GM12878 (cell line): ENCODE measurements around the gene MED13. TPM values are rescaled to one million over a fixed set of nuclear protein-coding genes. Genes with fewer than 3 reads are reported as not detected.

Experiments
- ATAC-seq: fragments of 200-7000 bp; cut with Tn5 transposase; 3 replicates; pipeline ENCODE4 v1.9.1; 2020; ENCODE audit warnings: mild to moderate bottlenecking, moderate library complexity
- BruUV-seq: library from RNA; stranded (reverse); fragments of 400-500 nt; replicated peaks from 2 replicates; lab custom pipeline; 2021; lab: Mats Ljungman, UMichigan
- CTCF ChIA-PET: fragments of 300-600 bp; sonication (Branson Sonifier 250); formaldehyde crosslinking; extraction: SDS; loops from one replicate; lab custom pipeline; 2021; ENCODE audit warnings: inconsistent platforms; lab: Yijun Ruan, JAX
- POLR2A ChIA-PET: fragments of 350-600 bp; formaldehyde crosslinking; extraction: SDS; loops from one replicate; lab custom pipeline; 2021; ENCODE audit warnings: inconsistent platforms; lab: Charles Lee
- RAD21 ChIA-PET: fragments of 300-600 bp; sonication (Branson Sonifier 250); formaldehyde crosslinking; loops from one replicate; lab custom pipeline; 2023; ENCODE audit warnings: antibody characterized with exemption; ENCODE audit not compliant: unreplicated experiment; lab: Charles Lee
- SMC1A ChIA-PET: fragments of 300-600 bp; sonication (Branson Sonifier 250); formaldehyde crosslinking; loops from one replicate; lab custom pipeline; 2023; ENCODE audit not compliant: unreplicated experiment, uncharacterized antibody; lab: Charles Lee
- DNase-seq: peaks from one replicate; pipeline ENCODE4 v3.0.0-alpha.2; 2011; ENCODE audit warnings: low read depth, low spot score
- FAIRE-seq: peaks from 3 replicates; lab custom pipeline; 2011; peaks lifted over from hg19 to GRCh38; lab: Jason Lieb, UNC
- H2AFZ ChIP-seq: 2 replicates; pipeline ENCODE4 v1.6.0; 2011; ENCODE audit warnings: low read depth, low read length, control low read depth; ENCODE audit not compliant: control insufficient read depth
- H3K27ac ChIP-seq: 2 replicates; pipeline ENCODE4 v1.5.1; 2011; ENCODE audit warnings: control low read depth; ENCODE audit not compliant: control insufficient read depth, insufficient read depth
- H3K27me3 ChIP-seq, 2 experiments: replicated peaks in 1 of 2; 2 replicates each; pipeline versions ENCODE4 v1.6.0 to v1.6.1; 2011; ENCODE audit warnings: low read length in 1 of 2; ENCODE audit not compliant: control insufficient read depth in 2 of 2, insufficient read depth in 2 of 2
- H3K36me3 ChIP-seq, 2 experiments: 2 replicates each; pipeline ENCODE4 v1.5.1; 2011; ENCODE audit warnings: low read length in 1 of 2; ENCODE audit not compliant: control insufficient read depth in 2 of 2, insufficient read depth in 2 of 2
- H3K4me1 ChIP-seq: 2 replicates; pipeline ENCODE4 v1.6.1; 2011; ENCODE audit warnings: mild to moderate bottlenecking, low read length, moderate library complexity, mixed read lengths; ENCODE audit not compliant: control insufficient read depth, insufficient read depth
- H3K4me2 ChIP-seq: 2 replicates; pipeline ENCODE4 v1.6.0; 2011; ENCODE audit warnings: control low read depth; ENCODE audit not compliant: control insufficient read depth, insufficient read depth
- H3K4me3 ChIP-seq: fragments of 200-600 bp; sonication (generic); 2 replicates; pipeline ENCODE4 v1.5.1; 2016
- H3K79me2 ChIP-seq: 2 replicates; pipeline ENCODE4 v1.6.0; 2011; ENCODE audit warnings: low read length; ENCODE audit not compliant: control insufficient read depth, insufficient read depth
- H3K9ac ChIP-seq: 2 replicates; pipeline ENCODE4 v1.8.0; 2011; ENCODE audit warnings: low read length, control low read depth, mixed read lengths; ENCODE audit not compliant: control insufficient read depth, insufficient read depth
- H3K9me3 ChIP-seq: replicated peaks from 3 replicates; pipeline ENCODE4 v1.5.1; 2011; ENCODE audit warnings: mild to moderate bottlenecking, low read length; ENCODE audit not compliant: control insufficient read depth, insufficient read depth
- H4K20me1 ChIP-seq: 2 replicates; pipeline ENCODE4 v1.6.0; 2011; ENCODE audit not compliant: control insufficient read depth, insufficient read depth
- MTA2 ChIP-seq: fragments of 450-650 bp; IDR thresholded peaks from 2 replicates; pipeline ENCODE4 v1.6.1; 2016; ENCODE audit warnings: low read depth, mild to moderate bottlenecking, moderate library complexity
- NFXL1 ChIP-seq: fragments of 450-650 bp; IDR thresholded peaks from 2 replicates; pipeline ENCODE4 v1.6.1; 2017; ENCODE audit warnings: antibody characterized with exemption, mild to moderate bottlenecking, borderline replicate concordance
- NRF1 ChIP-seq: conservative IDR thresholded peaks from 2 replicates; pipeline ENCODE4 v1.6.1; 2011; ENCODE audit warnings: mild to moderate bottlenecking, low read depth, low read length, improper control_type of control experiment
- RAD21 ChIP-seq: IDR thresholded peaks from 2 replicates; pipeline ENCODE4 v1.6.1; 2011; ENCODE audit warnings: mild to moderate bottlenecking, low read depth, low read length, moderate library complexity; ENCODE audit not compliant: insufficient read depth
- RCOR1 ChIP-seq: conservative IDR thresholded peaks from 2 replicates; pipeline ENCODE4 v1.6.1; 2012; ENCODE audit warnings: low read depth, low read length, improper control_type of control experiment
- ZNF217 ChIP-seq: fragments of 450-650 bp; IDR thresholded peaks from 2 replicates; pipeline ENCODE4 v1.6.1; 2017; ENCODE audit warnings: antibody characterized with exemption, mild to moderate bottlenecking
- WGBS: methylation state at CpG from one replicate; pipeline ENCODE4 v1.1.6; 2016; ENCODE audit warnings: low lambda C conversion rate; ENCODE audit not compliant: insufficient replicate concordance, insufficient coverage; ENCODE audit errors: missing lambda C conversion rate; 5-methylcytosine and 5-hydroxymethylcytosine counted together
- in situ Hi-C: fragments of 300-500 bp; cut with MboI; formaldehyde crosslinking; loops from 9 replicates; pipeline ENCODE4 v1.14.3; 2018; ENCODE audit warnings: mixed read lengths
- intact Hi-C: fragments of 100-400 bp; cut with micrococcal nuclease; formaldehyde crosslinking; loops from one replicate; pipeline ENCODE4 v1.14.2; 2022; ENCODE audit not compliant: unreplicated experiment
- polyA plus RNA-seq, 11 experiments: library from polyadenylated mRNA; depleted of rRNA in 4 of 11; unstranded in 6 of 11; stranded (reverse) in 5 of 11; fragments of >200 nt; fragmentation: Nextera tagmentation in 4 of 11; fragmentation: Illumina TruSeq in 1 of 11; extraction: Ambion mirVana in 4 of 11; extraction: Trizol in 1 of 11; gene quantifications; 1 replicate in 1 of 11; 2 replicates in 10 of 11; pipeline versions ENCODE4 v1.2.1 to v1.2.3, GENCODE V29; 2011 to 2016; ENCODE audit warnings: inconsistent platforms in 2 of 11, missing spikeins in 2 of 11, low read depth in 1 of 11
- total RNA-seq, 4 experiments: library from RNA; depleted of rRNA in 3 of 4; stranded (reverse); fragments of >200 nt in 3 of 4; fragmentation: Illumina TruSeq in 1 of 4; extraction: Trizol in 1 of 4; gene quantifications; 2 replicates each; pipeline versions ENCODE4 v1.2.1 to v1.2.3, GENCODE V29; 2013 to 2021
- TF ChIP-seq, protein P1 (sequence below): IDR thresholded peaks from 2 replicates; pipeline ENCODE4 v1.6.1; 2012; ENCODE audit warnings: improper control_type of control experiment, low read depth, low read length; ENCODE audit not compliant: insufficient replicate concordance
- TF ChIP-seq, protein P2 (sequence below): fragments of 450-650 bp; IDR thresholded peaks from 2 replicates; pipeline ENCODE4 v1.6.1; 2016; ENCODE audit warnings: mild to moderate bottlenecking, moderate library complexity, borderline replicate concordance

MED13 gene
- total and polyA plus RNA-seq, 10 of the 15 experiments (the other 5 are each of a cell fraction or from before 2014, with no cell fraction given), result 4.6 to 49.7 (median 21.3) TPM

DNA sequence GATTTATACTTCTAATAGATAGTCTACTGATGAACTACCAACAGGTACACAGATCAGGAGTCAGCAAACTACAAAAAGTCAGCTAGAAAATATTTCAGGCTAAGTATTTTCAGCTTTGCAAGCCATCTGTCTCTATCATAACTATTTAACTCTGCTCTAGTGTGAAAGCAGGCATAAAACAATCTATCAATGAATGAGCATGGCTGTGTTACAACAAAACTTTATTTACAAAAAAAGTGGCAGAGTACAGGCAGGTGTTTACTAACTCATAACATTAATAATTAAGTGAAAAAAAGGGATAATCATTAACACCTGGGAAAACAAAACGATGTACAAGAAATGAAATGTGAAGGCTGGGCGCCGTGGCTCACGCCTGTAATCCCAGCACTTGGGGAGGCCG, 15.8 kb downstream of the MED13 start:
- H4K20me1 ChIP-seq, result peaks cover 3% of the 10 kb centered on the region; the same call in 1 of the 2 replicates
- FAIRE-seq, result no peak
- BruUV-seq, result no TSS peak

More for the DNA sequence above, 15.8 kb downstream of the MED13 start:
- Histone ChIP-seq H3K27me3 (no peaks in the 10 kb centered on the region), H3K79me2 (peaks cover 28% of the 10 kb centered on the region), H3K9me3 (no peaks in the 10 kb centered on the region), H3K4me2 (no peak overlapping the region), H3K27ac (no peak overlapping the region), H2AFZ (no peak overlapping the region), H3K4me3 (no peak overlapping the region), H3K4me1 (no peaks in the 10 kb centered on the region), H3K36me3 (peaks cover 2 to 21% of the 10 kb centered on the region in 2 experiments; a peak in 3 of 4 replicates), H3K9ac (no peak overlapping the region)
- DNase-seq (no peak), ATAC-seq (no peak)
- intact Hi-C loops (no loop called here), in situ Hi-C loops (no loop called here)
- SMC1A ChIA-PET, result interaction anchor here (1.4 to 1.8 kb wide), 2 partner anchors 13 to 60 kb away, joined by 3 to 5 read pairs; no protein-coding TSS in a partner anchor
- RAD21 ChIA-PET, result interaction anchor here (3.3 kb wide), 1 partner anchor 60 kb away, joined by 11 read pairs; no protein-coding TSS in a partner anchor
- CTCF ChIA-PET, result interaction anchor here (1.2 to 2.3 kb wide), 3 partner anchors 10 to 60 kb away, joined by 3 to 6 read pairs (median 3); no protein-coding TSS in a partner anchor
- POLR2A ChIA-PET, result no interaction called here
- WGBS, result 99% methylated on average over 5 of the region's 5 CpGs
- TF ChIP-seq, protein P1, sequence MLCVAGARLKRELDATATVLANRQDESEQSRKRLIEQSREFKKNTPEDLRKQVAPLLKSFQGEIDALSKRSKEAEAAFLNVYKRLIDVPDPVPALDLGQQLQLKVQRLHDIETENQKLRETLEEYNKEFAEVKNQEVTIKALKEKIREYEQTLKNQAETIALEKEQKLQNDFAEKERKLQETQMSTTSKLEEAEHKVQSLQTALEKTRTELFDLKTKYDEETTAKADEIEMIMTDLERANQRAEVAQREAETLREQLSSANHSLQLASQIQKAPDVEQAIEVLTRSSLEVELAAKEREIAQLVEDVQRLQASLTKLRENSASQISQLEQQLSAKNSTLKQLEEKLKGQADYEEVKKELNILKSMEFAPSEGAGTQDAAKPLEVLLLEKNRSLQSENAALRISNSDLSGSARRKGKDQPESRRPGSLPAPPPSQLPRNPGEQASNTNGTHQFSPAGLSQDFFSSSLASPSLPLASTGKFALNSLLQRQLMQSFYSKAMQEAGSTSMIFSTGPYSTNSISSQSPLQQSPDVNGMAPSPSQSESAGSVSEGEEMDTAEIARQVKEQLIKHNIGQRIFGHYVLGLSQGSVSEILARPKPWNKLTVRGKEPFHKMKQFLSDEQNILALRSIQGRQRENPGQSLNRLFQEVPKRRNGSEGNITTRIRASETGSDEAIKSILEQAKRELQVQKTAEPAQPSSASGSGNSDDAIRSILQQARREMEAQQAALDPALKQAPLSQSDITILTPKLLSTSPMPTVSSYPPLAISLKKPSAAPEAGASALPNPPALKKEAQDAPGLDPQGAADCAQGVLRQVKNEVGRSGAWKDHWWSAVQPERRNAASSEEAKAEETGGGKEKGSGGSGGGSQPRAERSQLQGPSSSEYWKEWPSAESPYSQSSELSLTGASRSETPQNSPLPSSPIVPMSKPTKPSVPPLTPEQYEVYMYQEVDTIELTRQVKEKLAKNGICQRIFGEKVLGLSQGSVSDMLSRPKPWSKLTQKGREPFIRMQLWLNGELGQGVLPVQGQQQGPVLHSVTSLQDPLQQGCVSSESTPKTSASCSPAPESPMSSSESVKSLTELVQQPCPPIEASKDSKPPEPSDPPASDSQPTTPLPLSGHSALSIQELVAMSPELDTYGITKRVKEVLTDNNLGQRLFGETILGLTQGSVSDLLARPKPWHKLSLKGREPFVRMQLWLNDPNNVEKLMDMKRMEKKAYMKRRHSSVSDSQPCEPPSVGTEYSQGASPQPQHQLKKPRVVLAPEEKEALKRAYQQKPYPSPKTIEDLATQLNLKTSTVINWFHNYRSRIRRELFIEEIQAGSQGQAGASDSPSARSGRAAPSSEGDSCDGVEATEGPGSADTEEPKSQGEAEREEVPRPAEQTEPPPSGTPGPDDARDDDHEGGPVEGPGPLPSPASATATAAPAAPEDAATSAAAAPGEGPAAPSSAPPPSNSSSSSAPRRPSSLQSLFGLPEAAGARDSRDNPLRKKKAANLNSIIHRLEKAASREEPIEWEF, result no peak
- TF ChIP-seq ZNF217 (no peak), MTA2 (no peak), RCOR1 (no peak), RAD21 (no peak), NRF1 (no peak), NFXL1 (no peak)
- TF ChIP-seq, protein P2, sequence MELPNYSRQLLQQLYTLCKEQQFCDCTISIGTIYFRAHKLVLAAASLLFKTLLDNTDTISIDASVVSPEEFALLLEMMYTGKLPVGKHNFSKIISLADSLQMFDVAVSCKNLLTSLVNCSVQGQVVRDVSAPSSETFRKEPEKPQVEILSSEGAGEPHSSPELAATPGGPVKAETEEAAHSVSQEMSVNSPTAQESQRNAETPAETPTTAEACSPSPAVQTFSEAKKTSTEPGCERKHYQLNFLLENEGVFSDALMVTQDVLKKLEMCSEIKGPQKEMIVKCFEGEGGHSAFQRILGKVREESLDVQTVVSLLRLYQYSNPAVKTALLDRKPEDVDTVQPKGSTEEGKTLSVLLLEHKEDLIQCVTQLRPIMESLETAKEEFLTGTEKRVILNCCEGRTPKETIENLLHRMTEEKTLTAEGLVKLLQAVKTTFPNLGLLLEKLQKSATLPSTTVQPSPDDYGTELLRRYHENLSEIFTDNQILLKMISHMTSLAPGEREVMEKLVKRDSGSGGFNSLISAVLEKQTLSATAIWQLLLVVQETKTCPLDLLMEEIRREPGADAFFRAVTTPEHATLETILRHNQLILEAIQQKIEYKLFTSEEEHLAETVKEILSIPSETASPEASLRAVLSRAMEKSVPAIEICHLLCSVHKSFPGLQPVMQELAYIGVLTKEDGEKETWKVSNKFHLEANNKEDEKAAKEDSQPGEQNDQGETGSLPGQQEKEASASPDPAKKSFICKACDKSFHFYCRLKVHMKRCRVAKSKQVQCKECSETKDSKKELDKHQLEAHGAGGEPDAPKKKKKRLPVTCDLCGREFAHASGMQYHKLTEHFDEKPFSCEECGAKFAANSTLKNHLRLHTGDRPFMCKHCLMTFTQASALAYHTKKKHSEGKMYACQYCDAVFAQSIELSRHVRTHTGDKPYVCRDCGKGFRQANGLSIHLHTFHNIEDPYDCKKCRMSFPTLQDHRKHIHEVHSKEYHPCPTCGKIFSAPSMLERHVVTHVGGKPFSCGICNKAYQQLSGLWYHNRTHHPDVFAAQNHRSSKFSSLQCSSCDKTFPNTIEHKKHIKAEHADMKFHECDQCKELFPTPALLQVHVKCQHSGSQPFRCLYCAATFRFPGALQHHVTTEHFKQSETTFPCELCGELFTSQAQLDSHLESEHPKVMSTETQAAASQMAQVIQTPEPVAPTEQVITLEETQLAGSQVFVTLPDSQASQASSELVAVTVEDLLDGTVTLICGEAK, result peak; percentile 71
